GM12878 (cell line): ENCODE results near the gene PALD1.
A peak's percentile ranks its signal among the peaks of the same experiment; 100 is the strongest.

ENCODE experiments used
- BRCA1 ChIP-seq: IDR thresholded peaks from 2 replicates; pipeline ENCODE4 v1.6.1; 2011; ENCODE audit warnings: low read depth, low read length, improper control_type of control experiment
- CHD4 ChIP-seq: fragments of 200-600 bp; sonication (generic); IDR thresholded peaks from 2 replicates; pipeline ENCODE4 v1.6.1; 2016; ENCODE audit warnings: mild to moderate bottlenecking
- CTCF ChIP-seq, 3 experiments: IDR thresholded peaks in 2 of 3; conservative IDR thresholded peaks in 1 of 3; 2 replicates each; pipeline ENCODE4 v1.5.1; 2011; ENCODE audit warnings: low read depth in 3 of 3, low read length in 3 of 3, mild to moderate bottlenecking in 3 of 3, control low read depth in 2 of 3, moderate library complexity in 2 of 3, inconsistent platforms in 1 of 3, mixed read lengths in 1 of 3; ENCODE audit not compliant: control insufficient read depth in 2 of 3, insufficient read depth in 1 of 3; ENCODE audit errors: extremely low read depth in 1 of 3
- MXI1 ChIP-seq: fragments of 150-350 bp; IDR thresholded peaks from 2 replicates; pipeline ENCODE4 v1.6.1; 2011; ENCODE audit warnings: low read depth, mild to moderate bottlenecking, inconsistent platforms, low read length, improper control_type of control experiment
- MYC ChIP-seq: IDR thresholded peaks from 2 replicates; pipeline ENCODE4 v1.6.1; 2011; ENCODE audit warnings: mild to moderate bottlenecking, low read length, moderate library complexity, inconsistent platforms; ENCODE audit not compliant: insufficient read depth, insufficient replicate concordance, insufficient read length, severe bottlenecking
- NBN ChIP-seq: fragments of 450-650 bp; IDR thresholded peaks from 2 replicates; pipeline ENCODE4 v1.6.1; 2016
- POLR2A ChIP-seq: IDR thresholded peaks from 2 replicates; pipeline ENCODE4 v1.6.1; 2011; ENCODE audit warnings: low read depth, mild to moderate bottlenecking, low read length
- SIN3A ChIP-seq: IDR thresholded peaks from 2 replicates; pipeline ENCODE4 v1.6.1; 2012; ENCODE audit warnings: low read depth, low read length, improper control_type of control experiment
- SRF ChIP-seq, 2 experiments: IDR thresholded peaks; 2 replicates each; pipeline ENCODE4 v1.6.1; 2011; ENCODE audit warnings: low read depth in 2 of 2, low read length in 2 of 2, mild to moderate bottlenecking in 1 of 2, moderate library complexity in 1 of 2
- TCF3 ChIP-seq: IDR thresholded peaks from 2 replicates; pipeline ENCODE4 v1.6.1; 2012; ENCODE audit warnings: low read depth, mild to moderate bottlenecking, low read length, borderline replicate concordance; ENCODE audit not compliant: insufficient read depth
- ZBTB33 ChIP-seq: fragments of 450-650 bp; IDR thresholded peaks from 2 replicates; pipeline ENCODE4 v1.6.1; 2017; ENCODE audit warnings: mild to moderate bottlenecking
- TF ChIP-seq, protein P1 (sequence below): IDR thresholded peaks from 2 replicates; pipeline ENCODE4 v1.6.1; 2011; ENCODE audit warnings: low read depth, mild to moderate bottlenecking, low read length, moderate library complexity, borderline replicate concordance; ENCODE audit errors: extremely low read depth

DNA sequence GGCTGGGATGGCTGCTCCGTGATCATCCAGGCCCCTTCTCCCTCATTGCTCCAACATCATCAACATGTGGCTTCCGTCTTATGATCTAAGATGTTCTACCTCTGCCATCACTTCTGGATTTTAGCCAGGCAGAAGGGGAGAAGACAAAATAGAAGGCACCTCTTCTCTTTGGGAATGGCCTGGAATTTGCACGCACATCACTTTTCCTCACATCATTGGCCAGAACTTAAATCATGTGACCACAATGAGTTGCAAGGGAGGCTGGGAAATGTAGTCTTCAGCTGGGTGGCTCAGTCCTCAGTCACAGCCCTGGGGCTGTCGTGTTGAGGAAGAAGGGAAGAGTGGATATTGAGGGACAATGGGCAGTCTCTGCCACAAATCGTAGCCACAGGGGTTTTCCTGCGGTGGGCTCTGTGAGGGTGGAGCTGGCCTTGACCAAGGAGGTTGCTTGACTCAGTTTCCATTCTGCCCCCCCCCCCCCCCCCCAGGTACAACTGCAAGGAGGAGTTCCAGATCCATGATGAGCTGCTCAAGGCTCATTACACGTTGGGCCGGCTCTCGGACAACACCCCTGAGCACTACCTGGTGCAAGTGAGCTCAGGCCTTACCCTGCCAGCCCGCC, 50.3 kb downstream of the PALD1 start:
- TF ChIP-seq CHD4: no peak
- TF ChIP-seq, protein P1, sequence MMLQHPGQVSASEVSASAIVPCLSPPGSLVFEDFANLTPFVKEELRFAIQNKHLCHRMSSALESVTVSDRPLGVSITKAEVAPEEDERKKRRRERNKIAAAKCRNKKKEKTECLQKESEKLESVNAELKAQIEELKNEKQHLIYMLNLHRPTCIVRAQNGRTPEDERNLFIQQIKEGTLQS: peak; percentile 58; the same call in 1 of the 2 replicates
- TF ChIP-seq MXI1: no peak
- no peak for TF ChIP-seq BRCA1
- no peak for TF ChIP-seq SIN3A
- TF ChIP-seq CTCF (IDR thresholded peaks at IDR 0.05 in 2 of 3, conservative IDR thresholded peaks at IDR 0.05 in 1 of 3; ENCODE audit: control insufficient read depth in 2 of 3, extremely low read depth in 1 of 3, insufficient read depth in 1 of 3, low read depth in 3 of 3, low read length in 3 of 3): no peak
- TF ChIP-seq SRF (IDR thresholded peaks at IDR 0.05; ENCODE audit: low read depth in 2 of 2, low read length in 2 of 2): no peak
- TF ChIP-seq NBN: no peak
- no peak for TF ChIP-seq TCF3
- TF ChIP-seq POLR2A: no peak
- TF ChIP-seq ZBTB33: no peak
- no peak for TF ChIP-seq MYC
